ENCODE results near the gene SELENOH.
"Not testable (repeated sequence)": the region's sequence is repeated elsewhere in the genome, so short reads cannot be mapped to it uniquely, and the experiment has no call there.

Gene SELENOH, protein sequence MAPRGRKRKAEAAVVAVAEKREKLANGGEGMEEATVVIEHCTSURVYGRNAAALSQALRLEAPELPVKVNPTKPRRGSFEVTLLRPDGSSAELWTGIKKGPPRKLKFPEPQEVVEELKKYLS

DNA sequence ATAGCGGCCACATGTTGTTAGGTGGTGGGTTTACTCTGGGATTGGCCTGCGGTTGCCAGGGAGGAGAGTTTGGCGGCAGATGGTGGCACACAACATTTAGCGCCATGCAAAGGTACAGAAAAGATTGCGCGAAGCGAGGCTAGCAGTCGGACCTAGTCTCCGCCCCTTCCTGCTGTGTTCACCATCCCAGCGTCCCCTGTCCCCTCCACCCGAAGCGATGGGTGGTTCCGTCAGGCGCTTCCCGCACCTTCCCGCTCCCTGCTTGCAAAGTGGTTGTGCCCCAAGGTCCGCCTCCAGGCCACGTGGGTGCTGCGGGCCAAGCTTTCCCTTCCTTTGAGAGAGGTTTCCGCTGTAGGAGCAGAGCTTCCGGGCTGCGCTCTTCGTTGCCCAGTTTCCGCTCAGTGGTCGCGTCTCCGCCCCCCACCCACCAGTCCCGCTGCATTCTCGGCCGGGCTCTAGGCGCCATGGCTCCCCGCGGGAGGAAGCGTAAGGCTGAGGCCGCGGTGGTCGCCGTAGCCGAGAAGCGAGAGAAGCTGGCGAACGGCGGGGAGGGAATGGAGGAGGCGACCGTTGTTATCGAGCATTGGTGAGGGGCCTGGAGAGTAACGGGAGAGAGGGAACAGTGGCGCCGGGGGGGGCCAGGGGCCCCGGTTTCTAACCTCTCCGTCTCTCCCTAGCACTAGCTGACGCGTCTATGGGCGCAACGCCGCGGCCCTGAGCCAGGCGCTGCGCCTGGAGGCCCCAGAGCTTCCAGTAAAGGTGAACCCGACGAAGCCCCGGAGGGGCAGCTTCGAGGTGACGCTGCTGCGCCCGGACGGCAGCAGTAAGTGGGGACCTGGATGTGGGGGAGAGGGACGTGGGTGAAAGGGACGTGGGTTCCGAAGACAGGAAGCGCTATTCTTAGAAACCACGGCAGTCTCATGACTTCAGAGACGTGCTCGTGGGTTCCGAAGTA lies at the start of gene SELENOH:
TSS of gene SELENOH (plus strand) at position 360 of the 955 bp plus-strand sequence. CDS start at position 465, 105 bp downstream.
- intact Hi-C loops (cut with DNase I) = loop anchor here (2.0 kb wide), 1 partner anchor 29 kb away; the partner anchor contains the start of genes MED19 and TMX2

DNA sequence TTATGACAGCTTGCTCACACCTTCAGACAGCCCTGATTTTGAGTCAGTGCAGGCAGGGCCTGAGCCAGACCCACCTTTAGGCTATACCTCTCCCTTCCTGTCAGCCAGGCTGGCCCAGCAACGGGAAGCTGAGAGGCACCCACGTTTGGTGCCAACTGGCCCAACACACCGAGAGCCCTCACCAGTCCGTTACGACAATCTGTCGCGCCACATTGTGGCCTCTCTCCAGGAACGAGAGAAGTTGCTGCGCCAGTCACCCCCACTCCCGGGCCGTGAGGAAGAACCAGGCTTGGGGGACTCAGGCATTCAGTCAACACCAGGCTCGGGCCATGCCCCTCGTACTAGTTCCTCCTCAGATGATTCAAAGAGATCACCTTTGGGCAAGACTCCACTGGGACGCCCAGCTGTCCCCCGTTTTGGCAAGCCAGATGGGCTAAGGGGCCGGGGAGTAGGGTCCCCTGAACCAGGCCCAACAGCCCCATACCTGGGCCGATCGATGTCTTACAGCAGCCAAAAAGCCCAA lies 42.4 kb upstream of the SELENOH start:
- DNase-seq = peak in 1 of 10 donors; percentile 75
- intact Hi-C loops (cut with DNase I) = no loop called here

More for the DNA sequence above, at the start of gene SELENOH:
- DNase-seq = peak; percentile 89 to 100 (median 97)

DNA sequence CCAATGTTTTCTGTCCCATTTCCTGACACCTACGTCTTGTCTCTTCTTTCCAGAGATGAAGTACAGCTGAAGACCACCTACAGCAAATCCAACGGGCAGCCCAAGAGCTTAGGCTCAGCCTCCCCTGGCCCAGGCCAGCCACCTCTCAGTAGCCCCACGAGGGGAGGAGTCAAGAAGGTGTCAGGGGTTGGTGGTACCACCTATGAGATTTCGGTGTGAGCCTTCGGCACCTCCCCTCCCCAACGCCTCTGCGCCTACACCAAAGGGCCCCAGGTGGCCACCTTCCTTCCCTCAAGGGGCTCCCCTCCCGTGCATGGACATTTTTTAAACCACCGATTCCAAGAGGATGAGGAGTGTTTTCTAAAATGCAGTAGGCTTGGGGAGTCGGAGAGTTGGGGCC lies 41.5 kb upstream of the SELENOH start:
- intact Hi-C loops (cut with DNase I) = no loop called here
- peak in 1 of 10 donors; percentile 24 for DNase-seq

DNA sequence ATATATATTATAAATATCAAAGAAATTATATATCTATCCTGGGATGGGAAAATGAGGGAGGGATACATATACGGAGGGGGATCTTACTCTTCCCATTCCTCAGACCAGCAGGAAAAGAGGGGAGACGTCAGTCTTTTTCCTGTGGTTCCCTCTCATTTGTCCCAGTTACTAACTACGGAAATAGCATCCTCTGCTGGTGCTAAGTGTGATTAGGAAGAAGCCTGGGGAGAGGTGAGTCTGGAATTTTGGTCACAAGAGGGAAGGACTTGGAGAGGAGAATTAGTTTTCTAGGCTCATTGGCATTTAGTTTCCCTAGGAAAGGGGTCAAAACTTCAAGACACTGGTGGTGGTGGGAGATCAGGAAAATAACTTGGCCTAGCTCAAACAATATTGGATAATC lies 40.9 kb upstream of the SELENOH start:
- no peak for DNase-seq
- intact Hi-C loops (cut with DNase I) = no loop called here

DNA sequence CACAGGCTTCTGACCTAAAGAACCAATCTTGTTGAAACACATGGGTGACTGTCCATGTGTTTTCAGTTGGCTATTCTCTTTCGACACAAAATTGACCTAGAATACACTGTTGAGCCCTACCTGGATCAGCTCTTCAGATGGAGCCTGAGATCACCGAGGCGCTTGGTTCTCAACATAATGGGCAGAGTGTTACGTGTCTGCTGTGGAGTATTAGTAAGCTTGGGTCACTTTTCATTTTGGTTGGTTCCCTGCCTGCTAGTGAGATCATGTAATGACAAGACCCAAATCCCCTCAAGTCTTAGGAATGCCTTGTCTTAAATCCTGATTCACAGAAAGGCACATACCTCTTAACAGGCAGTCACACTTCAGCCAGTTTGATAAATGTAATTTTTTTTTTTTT lies 38.0 kb upstream of the SELENOH start:
- intact Hi-C loops (cut with DNase I) = no loop called here
- DNase-seq = no peak

DNA sequence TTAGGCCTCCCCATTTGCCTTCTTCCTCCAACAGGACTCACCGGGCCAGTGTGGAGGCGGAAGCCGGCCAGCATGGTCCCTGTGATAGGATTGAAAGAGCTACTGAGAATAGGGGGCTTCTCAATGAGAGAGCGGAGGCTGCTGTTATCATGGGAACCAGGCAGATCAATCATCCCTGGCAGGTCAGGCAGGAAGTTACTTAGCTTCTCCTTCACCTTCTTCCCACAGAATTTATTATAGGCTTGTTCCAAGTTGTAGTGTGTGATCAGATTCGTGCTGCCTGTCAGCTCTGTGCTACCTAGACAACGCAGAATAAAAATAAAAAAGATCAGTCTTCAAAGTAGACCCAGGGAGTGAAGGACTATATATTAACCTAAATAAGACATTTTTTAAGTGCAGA lies 36.4 kb upstream of the SELENOH start:
- DNase-seq = no peak
- intact Hi-C loops (cut with DNase I) = no loop called here

DNA sequence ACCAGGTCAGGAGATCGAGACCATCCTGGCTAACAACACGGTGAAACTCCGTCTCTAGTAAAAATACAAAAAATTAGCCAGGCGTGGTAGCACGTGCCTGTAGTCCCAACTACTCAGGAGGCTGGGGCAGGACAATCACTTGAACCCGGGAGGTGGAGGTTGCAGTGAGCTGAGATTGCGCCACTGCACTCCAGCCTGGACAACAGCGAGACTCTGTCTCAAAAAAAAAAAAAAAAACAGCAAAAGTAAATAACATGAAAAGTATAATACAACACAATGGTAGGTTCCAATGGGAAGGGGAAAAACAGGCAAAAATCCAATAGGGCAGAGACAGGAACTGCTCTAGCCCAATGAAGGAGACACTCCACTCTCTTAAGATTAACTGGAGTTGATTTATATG lies 35.9 kb upstream of the SELENOH start:
- DNase-seq; intact Hi-C loops (cut with DNase I): not testable (repeated sequence)

DNA sequence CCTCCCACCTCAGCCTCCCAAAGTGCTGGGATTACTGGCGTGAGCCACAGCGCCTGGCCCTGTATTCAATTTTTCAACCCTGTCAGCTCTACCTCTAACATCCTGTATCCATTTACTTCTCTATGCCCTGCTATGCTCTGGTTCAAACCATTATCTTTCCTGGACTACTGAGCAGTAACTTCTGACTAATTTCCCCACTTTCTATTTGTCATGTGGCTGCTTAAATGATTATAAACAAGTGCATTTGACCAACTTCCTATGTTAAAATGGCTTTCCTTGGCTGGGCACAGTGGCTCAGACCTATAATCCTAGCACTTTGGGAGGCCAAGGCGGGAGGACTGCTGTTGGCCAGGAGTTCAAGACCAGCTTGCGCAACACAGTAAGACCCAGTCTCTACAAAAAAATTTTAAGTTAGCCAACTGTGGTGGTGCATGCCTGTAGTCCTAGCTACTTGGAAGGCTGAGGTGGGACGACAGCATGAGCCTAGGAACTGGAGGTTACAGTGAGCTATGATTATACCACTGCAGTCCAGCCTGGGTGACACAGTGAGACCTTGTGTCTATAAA lies 31.4 kb upstream of the SELENOH start:
- intact Hi-C loops (cut with DNase I) = loop anchor here (2.0 to 5.0 kb wide), 2 partner anchors 52 to 91 kb away; partner anchors contain the start of gene CTNND1
- DNase-seq = peak in 1 of 10 donors; percentile 1

DNA sequence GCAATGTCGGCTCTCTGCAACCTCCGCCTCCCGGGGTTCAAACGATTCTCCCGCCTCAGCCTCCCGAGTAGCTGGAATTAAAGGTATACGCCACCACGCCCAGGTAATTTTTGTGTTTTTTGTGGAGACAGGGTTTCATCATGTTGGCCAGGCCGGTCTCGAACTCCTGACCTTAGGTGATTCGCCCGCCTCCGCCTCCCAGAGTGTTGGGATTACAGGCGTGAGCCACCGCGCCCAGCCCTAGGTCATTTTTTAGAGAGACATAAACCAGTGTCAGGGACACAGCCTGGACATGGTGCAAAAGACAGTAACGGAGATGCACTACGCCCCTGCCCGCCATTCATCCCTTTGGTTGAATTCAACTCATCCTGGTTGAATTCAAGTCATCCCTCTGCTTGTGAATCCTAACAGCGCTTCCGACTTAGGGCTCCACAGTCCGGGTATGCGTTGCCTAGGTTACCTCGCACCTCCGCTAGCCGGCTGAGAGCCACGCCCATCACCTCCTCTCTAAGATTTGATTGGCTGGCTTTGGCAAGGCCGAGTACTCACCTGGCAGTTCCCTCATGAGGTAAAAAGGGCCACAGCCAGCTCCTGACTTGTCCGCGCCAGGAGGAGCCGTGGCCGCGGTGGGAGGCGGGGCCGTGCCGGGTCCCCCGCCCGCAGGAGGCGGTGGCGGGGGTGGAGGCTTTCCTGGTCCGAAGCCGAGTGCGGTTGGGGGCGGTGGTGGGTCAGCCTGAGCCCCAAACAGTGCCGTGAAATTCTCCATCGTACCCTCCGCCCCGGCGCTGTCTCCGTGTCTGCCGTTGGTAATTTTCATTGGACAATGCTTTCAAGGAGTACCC lies 29.7 kb upstream of the SELENOH start, which contains the start of gene MED19:
TSS of gene MED19 (minus strand) at position 802 of the 842 bp plus-strand sequence. CDS start at position 766, 36 bp downstream.
- DNase-seq = peak in 8 of 10 donors; percentile 53 to 97 (median 82)
- intact Hi-C loops (cut with DNase I) = loop anchor here (2.0 to 5.0 kb wide), 4 partner anchors 29 to 89 kb away; partner anchors contain the start of genes CTNND1 and SELENOH

DNA sequence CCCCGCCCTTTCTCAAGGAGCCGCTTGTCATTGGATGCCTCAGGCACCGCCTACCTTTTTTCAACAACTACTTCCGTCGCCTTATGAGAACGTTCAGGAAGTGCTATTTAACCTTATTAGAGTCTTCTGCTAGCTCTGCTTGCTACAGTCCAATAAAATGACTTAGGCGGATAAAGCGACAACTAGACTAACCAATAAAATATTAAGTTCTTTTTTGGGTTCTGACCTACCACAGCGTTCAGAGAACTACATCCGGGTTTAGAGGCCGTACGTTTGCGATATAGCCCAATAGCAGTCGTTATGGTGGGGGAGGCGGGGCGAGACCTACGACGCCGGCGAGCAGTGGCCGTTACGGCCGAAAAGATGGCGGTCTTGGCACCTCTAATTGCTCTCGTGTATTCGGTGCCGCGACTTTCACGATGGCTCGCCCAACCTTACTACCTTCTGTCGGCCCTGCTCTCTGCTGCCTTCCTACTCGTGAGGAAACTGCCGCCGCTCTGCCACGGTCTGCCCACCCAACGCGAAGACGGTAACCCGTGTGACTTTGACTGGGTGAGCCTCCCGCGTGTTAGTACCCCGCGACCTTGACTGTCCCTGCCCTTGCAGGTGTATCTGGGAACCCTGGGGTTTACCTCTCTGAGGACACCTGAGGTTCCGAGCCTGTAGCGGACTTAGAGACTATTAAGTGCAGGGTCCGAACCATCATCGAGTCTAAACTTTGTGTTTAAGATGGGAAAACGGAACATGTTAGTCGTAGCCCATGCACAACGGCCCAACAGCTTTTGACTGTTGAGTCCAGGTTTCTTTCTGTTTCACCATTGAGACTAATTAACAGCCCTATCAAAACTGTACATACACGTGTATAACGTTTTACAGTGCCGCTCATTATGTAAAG lies 28.8 kb upstream of the SELENOH start, which contains the start of gene TMX2:
TSS of gene TMX2 (plus strand) at position 338 of the 895 bp plus-strand sequence. CDS start at position 364, 26 bp downstream.
- intact Hi-C loops (cut with DNase I) = loop anchor here (2.0 to 5.0 kb wide), 3 partner anchors 28 to 50 kb away; partner anchors contain the start of genes CTNND1 and SELENOH
- peak; percentile 88 to 99 (median 91) for DNase-seq

DNA sequence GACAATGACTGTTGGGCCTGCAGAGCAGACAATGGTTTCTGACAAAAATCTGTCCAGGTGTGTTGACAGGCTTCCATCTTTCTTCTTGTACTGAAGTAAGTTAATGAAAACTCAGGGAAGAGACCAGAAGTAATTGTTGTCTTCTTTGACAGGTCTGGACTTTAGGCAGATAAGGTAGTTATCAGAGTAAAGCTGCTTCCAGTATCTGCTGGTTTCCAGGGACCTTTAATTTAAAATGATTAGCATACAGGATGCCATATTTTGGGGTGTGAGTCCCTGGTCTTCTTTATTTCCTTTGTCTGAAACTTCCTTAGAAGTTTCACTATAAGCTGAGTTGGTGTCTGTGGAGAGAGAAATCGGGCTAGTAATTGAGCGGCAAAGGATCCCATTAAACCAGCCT lies 27.5 kb upstream of the SELENOH start:
- intact Hi-C loops (cut with DNase I) = loop anchor here (2.0 to 5.0 kb wide), 3 partner anchors 27 to 48 kb away; partner anchors contain the start of genes CTNND1 and SELENOH
- DNase-seq = no peak

DNA sequence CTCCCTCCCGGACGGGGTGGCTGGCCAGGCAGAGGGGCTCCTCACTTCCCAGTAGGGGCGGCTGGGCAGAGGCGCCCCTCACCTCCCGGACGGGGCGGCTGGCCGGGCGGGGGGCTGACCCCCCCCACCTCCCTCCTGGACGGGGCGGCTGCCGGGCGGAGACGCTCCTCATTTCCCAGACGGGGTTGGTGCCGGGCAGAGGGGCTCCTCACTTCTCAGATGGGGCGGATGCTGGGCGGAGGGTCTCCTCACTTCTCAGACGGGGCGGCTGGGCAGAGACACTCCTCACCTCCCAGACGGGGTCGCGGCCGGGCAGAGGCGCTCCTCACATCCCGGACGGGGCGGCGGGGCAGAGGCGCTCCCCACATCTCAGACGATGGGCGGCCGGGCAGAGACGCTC lies 24.6 kb upstream of the SELENOH start:
- DNase-seq; intact Hi-C loops (cut with DNase I): not testable (repeated sequence)

DNA sequence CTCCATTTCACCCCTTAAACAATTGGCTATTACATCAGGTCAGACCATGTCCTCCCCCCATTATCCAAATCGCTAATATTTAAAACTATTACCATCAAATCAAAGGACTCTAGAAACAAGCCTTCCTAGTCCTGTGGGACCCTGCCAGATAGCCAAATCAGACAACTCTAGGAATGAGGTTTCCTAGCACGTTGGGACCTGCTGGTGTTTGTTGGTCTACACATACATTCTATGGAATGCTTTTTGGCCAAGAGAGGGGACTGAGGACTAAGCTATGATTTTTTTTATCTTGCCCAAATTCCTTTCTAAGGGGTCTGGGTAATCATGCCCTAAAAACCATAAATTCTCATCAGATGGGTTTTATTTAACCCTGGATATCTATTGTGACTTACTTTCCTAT lies 14.1 kb upstream of the SELENOH start:
- no peak for DNase-seq
- intact Hi-C loops (cut with DNase I) = no loop called here

DNA sequence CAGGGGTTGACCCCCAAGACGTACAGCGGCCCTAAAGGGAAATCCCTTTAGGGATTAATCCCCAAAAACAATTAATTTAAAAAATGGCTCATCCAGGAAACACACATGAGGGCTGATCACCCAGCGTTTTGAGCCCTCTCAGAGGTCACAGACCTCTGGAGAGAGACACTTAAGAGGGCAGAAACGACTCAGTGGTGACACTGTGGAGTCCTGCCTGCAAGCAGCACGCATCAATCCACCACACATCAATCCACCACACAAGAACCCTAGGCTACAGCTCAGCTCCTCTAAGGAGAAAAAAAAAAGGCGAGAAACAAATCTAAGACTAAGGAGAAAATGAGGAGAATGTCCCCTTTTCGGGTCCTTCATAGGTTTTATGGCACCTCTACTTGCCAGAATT lies 12.5 kb upstream of the SELENOH start:
- DNase-seq = no peak
- intact Hi-C loops (cut with DNase I) = no loop called here

DNA sequence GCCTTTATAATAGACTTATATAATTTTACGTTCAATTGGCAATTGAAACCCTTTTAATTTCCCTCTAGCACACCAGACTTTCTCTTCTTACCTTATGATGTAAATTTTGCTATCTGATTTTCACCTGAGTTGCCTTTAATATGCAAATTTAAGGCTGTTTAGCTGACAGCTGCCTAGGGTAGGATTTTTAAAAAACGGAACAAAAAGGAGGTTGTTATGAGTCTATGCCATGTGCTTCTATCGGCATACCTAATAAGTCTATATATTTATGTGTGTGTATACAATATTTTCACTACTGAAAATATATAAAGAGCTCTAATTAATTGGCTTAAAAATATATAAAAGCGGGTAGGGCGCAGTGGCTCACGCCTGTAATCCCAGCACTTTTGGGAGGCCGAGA lies 11.8 kb upstream of the SELENOH start:
- intact Hi-C loops (cut with DNase I) = no loop called here
- DNase-seq = no peak

DNA sequence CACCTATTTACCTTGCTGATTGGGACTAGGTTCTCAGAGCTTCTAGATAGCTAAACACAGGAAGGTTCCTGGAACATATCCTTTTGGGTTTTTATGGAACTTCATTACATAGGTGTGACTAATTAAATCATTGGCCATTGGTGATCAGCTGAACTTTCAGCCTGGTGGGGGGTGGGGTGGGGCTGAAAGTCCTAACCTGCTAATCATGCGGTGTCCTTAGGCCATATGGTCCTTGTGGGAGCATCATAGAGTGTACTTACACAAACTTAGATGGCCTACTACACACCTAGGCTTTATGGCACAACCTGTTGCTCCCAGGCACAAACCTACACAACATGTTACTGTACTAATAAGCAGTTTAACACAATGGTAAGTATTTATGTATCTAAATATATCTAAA lies 8.6 kb upstream of the SELENOH start:
- intact Hi-C loops (cut with DNase I) = no loop called here
- no peak for DNase-seq

DNA sequence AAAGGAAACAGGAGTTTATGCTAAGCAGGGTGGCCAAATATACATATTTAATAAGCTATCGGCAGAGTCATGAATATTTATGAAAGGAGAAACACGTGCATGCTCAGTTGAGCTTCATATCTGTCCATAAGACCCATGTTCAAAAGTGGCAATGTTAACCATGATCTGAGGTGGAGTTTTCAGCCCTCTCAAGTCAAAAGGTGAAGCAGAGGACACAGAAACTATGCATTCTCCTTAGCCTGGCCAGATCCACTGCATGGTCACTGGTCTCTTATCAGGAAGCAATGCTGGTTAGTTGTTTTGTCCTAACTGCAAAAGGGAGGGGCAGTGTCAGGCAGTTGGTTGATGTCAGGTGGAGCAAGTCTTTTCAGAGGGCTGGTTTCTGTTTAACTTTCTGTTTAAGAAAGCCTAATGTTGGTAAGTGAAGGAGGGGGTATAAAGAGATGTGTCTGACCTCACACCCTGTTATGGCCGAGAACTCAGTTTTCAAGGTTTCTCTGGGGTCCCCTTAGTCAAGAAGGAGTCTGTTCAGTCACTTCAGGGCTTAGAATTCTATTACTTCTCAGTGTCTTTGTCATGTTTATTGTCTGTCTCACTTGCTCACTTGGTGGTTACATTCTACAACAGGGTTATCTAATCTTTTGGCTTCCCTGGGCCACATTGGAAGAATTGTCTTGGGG lies 5.5 kb upstream of the SELENOH start:
- no peak for DNase-seq
- intact Hi-C loops (cut with DNase I) = no loop called here

DNA sequence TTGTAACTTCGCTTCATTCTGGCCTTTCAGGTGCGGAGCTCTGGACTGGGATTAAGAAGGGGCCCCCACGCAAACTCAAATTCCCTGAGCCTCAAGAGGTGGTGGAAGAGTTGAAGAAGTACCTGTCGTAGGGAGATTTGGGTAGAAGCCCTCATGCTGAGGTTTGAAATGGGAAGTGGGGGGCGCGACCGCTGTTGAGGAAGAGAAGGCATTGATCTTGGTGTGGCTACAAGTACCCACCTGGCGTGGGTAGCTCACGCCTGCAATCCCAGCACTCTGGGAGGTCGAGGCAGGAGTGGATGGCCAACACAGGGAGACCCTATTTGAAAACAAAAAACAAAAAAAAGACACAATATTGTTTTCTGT lies 779 bp downstream of the SELENOH start:
- intact Hi-C loops (cut with DNase I) = no loop called here
- no peak for DNase-seq
